Uterus (tissue), 2 donors: ENCODE data around the gene SULF2.

Experiments
- POLR2A ChIP-seq, 2 donors: fragments of 450-650 bp; IDR thresholded peaks; one replicate each; pipeline ENCODE4 v1.6.1; 2016; ENCODE audit warnings: antibody characterized with exemption in 2 of 2, mild to moderate bottlenecking in 1 of 2, moderate library complexity in 1 of 2
- TF ChIP-seq, protein P1 (sequence below), 4 experiments: fragments of 200-600 bp in 2 of 4; fragments of 450-650 bp in 2 of 4; sonication (generic) in 2 of 4; IDR thresholded peaks; one replicate each; pipeline ENCODE4 v1.5.1; 2016 to 2019; ENCODE audit warnings: antibody characterized with exemption in 4 of 4, mild to moderate bottlenecking in 2 of 4, moderate library complexity in 1 of 4

DNA sequence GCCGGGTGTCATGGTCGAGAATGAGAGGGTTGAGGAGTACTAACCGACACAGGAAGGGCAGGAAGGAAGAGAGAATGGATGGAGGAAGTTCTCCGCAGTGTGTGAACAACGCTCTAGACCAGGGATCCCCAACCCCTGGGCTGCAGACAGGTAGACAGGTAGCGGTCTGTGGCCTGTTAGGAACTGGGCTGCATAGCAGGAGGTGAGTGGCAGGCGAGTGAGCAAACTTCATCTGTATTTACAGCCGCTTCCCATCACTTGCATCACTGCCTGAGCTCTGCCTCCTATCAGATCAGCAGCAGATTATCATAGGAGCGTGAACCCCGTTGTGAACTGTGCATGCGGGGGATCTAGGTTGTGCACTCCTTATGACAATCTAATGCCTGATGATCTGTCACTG is 62.0 kb downstream of the SULF2 start:
- TF ChIP-seq POLR2A (IDR thresholded peaks at IDR 0.05), result no peak
- TF ChIP-seq, protein P1, sequence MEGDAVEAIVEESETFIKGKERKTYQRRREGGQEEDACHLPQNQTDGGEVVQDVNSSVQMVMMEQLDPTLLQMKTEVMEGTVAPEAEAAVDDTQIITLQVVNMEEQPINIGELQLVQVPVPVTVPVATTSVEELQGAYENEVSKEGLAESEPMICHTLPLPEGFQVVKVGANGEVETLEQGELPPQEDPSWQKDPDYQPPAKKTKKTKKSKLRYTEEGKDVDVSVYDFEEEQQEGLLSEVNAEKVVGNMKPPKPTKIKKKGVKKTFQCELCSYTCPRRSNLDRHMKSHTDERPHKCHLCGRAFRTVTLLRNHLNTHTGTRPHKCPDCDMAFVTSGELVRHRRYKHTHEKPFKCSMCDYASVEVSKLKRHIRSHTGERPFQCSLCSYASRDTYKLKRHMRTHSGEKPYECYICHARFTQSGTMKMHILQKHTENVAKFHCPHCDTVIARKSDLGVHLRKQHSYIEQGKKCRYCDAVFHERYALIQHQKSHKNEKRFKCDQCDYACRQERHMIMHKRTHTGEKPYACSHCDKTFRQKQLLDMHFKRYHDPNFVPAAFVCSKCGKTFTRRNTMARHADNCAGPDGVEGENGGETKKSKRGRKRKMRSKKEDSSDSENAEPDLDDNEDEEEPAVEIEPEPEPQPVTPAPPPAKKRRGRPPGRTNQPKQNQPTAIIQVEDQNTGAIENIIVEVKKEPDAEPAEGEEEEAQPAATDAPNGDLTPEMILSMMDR (IDR thresholded peaks at IDR 0.05), result no peak
